GM15510 (cell line): Measurements from ENCODE around the gene IER2.

ENCODE experiments used
- POLR2A ChIP-seq: IDR thresholded peaks from 3 replicates; pipeline ENCODE4 v1.6.1; 2011; ENCODE audit warnings: borderline replicate concordance; ENCODE audit not compliant: insufficient read length; ENCODE audit errors: extremely low read depth

Gene IER2

GRCh38 chr19:13190781-13191540 is 40.8 kb downstream of the IER2 start:
- no peak for TF ChIP-seq POLR2A

- no peak for TF ChIP-seq POLR2A
Observed at GRCh38 chr19:13195678-13196077, 45.5 kb downstream of the IER2 start.

GRCh38 chr19:13198634-13199033 is 48.4 kb downstream of the IER2 start:
- no peak for TF ChIP-seq POLR2A
